OCI-LY3 (cell line): ENCODE results near the gene PIEZO1.

Experiments
- CTCF ChIP-seq: fragments of 200-600, 300-600 bp; sonication (generic); IDR thresholded peaks from 2 replicates; pipeline ENCODE4 v1.5.1; 2014; ENCODE audit warnings: antibody characterized with exemption, low read length, low read depth
- EZH2phosphoT487 ChIP-seq: fragments of 200-600 bp; shearing (Covaris generic); IDR thresholded peaks from 2 replicates; pipeline ENCODE4 v1.6.1; 2018; ENCODE audit warnings: antibody characterized with exemption, mixed run types, low read depth

GRCh38 chr16:88804552-88805339 lies 19.7 kb upstream of the PIEZO1 start:
- TF ChIP-seq EZH2phosphoT487 = no peak
- no peak for TF ChIP-seq CTCF
